C4-2B (cell line): Measurements from ENCODE around the gene STAB2.
"Not testable (repeated sequence)": the region's sequence is repeated elsewhere in the genome, so short reads cannot be mapped to it uniquely, and the experiment has no call there.

ENCODE experiments used
- H3K27ac ChIP-seq: fragments of 450-650 bp; 2 replicates; pipeline ENCODE4 v1.5.1; 2017
- CTCF ChIP-seq: fragments of 450-650 bp; conservative IDR thresholded peaks from 2 replicates; pipeline ENCODE4 v1.5.1; 2017; ENCODE audit warnings: mild to moderate bottlenecking
- ZFX ChIP-seq: fragments of 450-650 bp; IDR thresholded peaks from 2 replicates; pipeline ENCODE4 v1.6.1; 2017

STAB2 gene

GRCh38 chr12:103807561-103808238 is 220.6 kb downstream of the STAB2 start:
- no peak overlapping the region for H3K27ac ChIP-seq
- TF ChIP-seq CTCF (no peak), ZFX (no peak)

GRCh38 chr12:103808239-103808880 is 221.3 kb downstream of the STAB2 start:
- H3K27ac ChIP-seq, result no peak overlapping the region
- TF ChIP-seq ZFX (no peak), CTCF (no peak)

GRCh38 chr12:103809154-103809553 is 222.1 kb downstream of the STAB2 start:
- H3K27ac ChIP-seq, result no peak overlapping the region
- TF ChIP-seq ZFX (no peak), CTCF (no peak)

- not testable (repeated sequence) for H3K27ac ChIP-seq
Observed at GRCh38 chr12:103809639-103810038, 222.6 kb downstream of the STAB2 start.

GRCh38 chr12:103810111-103810510 is 223.0 kb downstream of the STAB2 start:
- TF ChIP-seq CTCF, result no peak
- TF ChIP-seq ZFX, result no peak
- H3K27ac ChIP-seq, result no peak overlapping the region

- no peak for TF ChIP-seq CTCF
- TF ChIP-seq ZFX, result no peak
- no peak overlapping the region for H3K27ac ChIP-seq
Observed at GRCh38 chr12:103811791-103812190, 224.7 kb downstream of the STAB2 start.

- TF ChIP-seq ZFX (no peak), CTCF (no peak; the same call in 1 of the 2 replicates)
- no peak overlapping the region for H3K27ac ChIP-seq
Observed at GRCh38 chr12:103812789-103813188, 225.7 kb downstream of the STAB2 start.

- TF ChIP-seq ZFX (no peak), CTCF (no peak)
- H3K27ac ChIP-seq, result no peak overlapping the region
Observed at GRCh38 chr12:103813426-103813825, 226.4 kb downstream of the STAB2 start.
